HG03558 (cell line): ENCODE results near the gene PHAF1.

ENCODE experiments used
- ATAC-seq: cut with Tn5 transposase; IDR thresholded peaks from one replicate; pipeline ENCODE4 v1.9.1; 2021; ENCODE audit warnings: moderate number of reproducible peaks; ENCODE audit not compliant: unreplicated experiment; ENCODE audit errors: extremely low read depth

PHAF1 gene

GRCh38 chr16:67109407-67110135 is at the start of gene PHAF1:
Gene PHAF1, plus strand, starts transcription at chr16:67109941. Its CDS starts 235 bp downstream, at chr16:67110176.
- no peak for ATAC-seq

- no peak for ATAC-seq
Observed at GRCh38 chr16:67063008-67063407, 46.7 kb upstream of the PHAF1 start.

- no peak for ATAC-seq
Observed at GRCh38 chr16:67068212-67068753, 41.5 kb upstream of the PHAF1 start.

DNA sequence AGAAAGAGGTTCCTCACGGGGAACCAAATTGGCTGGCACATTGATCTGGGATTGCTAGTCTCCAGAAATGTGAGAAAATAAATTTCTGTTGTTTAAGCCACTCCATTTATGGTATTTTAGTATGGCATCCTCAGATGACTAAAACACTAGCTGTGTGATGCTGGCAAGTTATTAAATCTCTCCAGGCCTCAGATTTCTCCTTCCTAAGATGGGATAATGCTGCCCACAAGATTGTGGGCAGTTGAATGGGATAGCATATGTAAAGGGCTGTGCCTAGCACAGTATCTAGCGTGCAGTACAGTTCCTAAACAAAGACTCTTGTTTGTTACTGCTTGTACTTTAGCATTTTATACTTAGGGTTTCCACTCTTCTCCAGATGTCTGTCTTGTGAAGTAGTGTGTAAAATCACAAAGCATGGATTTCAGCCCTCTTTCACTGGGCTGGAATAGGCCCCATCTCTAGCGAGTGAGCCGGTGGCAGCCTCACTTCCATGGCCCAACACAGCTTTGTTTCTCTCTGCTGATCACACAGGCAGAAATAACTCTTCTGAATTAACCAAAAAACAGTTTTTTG is 38.2 kb upstream of the PHAF1 start:
- no peak for ATAC-seq

DNA sequence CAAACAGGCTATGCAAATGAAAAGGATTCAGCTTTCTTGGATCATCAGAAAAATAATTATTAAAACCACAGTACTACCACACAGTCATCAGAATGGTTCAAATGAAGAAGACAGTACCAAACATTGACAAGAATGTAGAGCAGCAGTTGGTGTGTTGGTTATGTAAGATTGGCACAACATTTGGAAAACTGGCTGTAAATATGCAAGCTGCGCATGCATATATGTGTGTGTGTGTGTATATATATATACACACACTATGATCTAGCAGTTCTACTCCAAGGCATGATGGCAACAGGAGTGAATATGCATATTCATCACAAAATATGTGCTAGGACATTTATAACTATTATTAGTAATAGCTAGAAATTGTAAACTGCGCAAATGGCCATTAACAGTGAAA is 34.4 kb upstream of the PHAF1 start:
- no peak for ATAC-seq

- no peak for ATAC-seq
Observed at GRCh38 chr16:67077871-67078270, 31.9 kb upstream of the PHAF1 start.

- ATAC-seq: no peak
Observed at GRCh38 chr16:67082100-67082499, 27.6 kb upstream of the PHAF1 start.

DNA sequence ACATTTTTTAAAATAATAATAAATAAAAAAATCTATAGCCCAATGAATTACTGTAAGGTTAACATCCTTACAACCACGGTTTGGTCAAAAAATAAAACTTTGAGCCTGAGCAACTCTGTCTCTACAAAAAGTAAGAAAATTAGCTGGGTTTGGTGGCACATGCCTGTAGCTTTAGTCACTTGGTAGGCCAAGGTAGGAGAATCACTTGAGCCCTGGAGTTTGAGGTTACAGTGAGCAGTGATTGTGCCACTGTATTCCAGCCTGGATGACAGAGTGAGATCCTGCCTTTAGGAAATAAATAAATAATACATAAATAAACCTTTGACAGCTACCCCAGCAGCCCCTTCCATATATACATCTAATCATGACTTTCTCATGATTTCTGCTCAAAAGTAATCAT is 26.9 kb upstream of the PHAF1 start:
- ATAC-seq: no peak

DNA sequence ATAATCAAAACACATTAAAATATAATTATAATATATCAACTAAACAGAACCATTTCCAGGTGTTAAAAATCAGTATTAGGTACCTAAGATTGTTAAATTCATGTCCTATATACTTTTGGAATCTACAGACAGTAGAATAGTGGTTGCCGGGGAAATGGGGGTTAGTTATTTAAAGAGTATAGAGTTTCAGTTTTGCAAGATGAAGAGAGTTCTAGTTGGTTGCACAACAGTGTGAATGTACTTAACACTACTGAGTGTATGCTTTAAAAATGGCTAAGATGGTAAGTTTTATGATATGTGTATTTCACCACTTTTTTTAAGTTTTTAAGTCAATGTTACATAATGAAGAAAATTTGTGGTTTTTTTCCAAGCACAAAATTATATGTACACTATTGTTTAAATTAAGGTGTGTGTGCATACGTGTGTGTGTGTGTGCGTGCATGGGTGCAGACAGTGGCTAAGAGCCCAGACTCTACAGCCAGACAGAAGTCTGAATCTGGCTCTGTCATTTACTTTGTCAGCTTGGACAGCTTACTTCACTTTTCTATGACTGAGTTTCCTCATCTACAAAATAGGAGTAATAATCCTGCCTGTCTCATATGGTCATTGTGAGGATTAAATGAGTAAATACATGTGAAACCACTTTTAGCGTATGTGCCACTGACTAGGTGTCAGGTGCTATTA is 25.3 kb upstream of the PHAF1 start:
- ATAC-seq: peak; percentile 56

- ATAC-seq: no peak
Observed at GRCh38 chr16:67086822-67087221, 22.9 kb upstream of the PHAF1 start.

- no peak for ATAC-seq
Observed at GRCh38 chr16:67087291-67087690, 22.4 kb upstream of the PHAF1 start.

- ATAC-seq: no peak
Observed at GRCh38 chr16:67087803-67088202, 21.9 kb upstream of the PHAF1 start.

GRCh38 chr16:67088551-67088950 is 21.2 kb upstream of the PHAF1 start:
- ATAC-seq: no peak

- no peak for ATAC-seq
Observed at GRCh38 chr16:67089101-67089500, 20.6 kb upstream of the PHAF1 start.

DNA sequence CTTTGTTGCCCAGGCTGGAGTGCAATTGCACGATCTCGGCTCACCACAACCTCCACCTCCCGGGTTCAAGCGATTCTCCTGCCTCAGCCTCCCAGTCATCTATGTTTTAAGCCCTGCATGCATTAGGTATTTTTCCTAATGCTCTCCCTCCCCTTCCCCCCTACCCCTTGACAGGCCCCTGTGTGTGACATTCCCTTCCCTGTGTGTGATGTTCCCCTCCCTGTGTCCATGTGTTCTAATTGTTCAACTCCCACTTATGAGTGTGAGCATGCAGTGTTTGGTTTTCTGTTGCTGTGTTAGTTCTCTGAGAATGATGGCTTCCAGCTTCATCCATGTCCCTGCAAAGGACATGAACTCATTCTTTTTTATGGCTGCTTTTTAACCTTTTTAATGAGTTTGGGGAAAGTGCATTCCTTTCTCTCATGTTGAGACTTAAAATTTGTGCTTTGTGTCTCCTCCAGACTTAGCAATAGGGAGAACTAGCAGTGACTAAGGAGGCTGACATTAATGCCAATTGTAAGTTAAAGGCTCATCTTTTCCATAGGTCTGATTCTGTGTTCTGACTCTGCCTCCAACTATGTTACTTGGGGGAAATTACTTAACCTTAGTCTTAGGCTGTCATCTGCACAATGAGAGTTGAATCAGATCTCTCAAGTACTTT is 17.7 kb upstream of the PHAF1 start:
- no peak for ATAC-seq

GRCh38 chr16:67093098-67093726 is 16.5 kb upstream of the PHAF1 start:
- no peak for ATAC-seq

DNA sequence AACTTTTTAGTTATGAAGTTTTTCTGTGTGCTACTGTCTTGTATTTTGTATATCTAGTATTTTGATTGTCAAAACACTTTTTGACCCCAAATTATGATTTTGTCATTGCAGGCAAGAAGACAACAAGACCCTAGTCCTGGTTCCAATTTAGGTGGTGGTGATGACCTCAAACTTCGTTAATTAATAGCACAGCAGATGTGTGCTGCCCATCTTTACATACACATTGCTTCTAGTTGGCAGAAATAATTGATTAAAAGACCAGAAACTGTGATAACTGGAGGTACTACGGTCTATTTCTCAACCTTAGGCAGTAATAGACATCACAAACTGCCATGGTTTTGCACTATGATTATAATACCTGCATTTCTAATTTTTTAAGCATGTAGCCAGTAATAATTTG is 11.1 kb upstream of the PHAF1 start:
- ATAC-seq: no peak

DNA sequence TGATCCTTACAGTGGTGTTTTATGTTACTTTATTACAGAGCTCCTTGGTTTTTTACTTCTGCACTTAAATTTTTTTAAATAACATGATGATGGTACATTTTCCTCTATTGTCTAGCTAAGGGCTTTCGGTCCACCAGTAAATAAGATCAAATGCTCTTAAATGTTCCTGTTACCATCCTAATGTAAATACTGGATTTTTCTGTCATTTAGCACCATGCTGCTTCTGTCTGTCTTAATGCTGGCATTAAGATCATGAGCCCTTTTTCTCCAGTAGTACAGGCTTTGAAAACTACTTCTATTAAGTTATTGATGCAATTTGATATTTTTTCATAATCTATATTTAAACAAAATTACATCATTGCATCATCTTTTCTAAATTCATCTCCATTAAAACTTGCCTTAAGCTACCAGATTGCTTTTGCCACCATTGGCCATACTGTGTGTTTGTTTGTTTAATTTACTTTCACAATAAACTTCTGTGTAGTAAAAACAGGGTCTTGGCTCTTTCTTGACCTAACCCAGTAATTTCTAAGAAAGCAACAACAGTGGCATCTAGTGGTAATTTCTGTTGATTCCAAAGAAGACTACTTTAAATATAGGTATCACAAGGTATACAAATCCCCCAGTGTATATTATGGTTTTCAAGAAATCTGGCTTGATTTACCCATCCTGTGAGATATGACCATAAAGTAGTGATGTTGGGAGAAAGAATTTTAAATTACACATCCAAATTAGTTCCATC is 9.0 kb upstream of the PHAF1 start:
- no peak for ATAC-seq

- no peak for ATAC-seq
Observed at GRCh38 chr16:67101311-67102082, 8.2 kb upstream of the PHAF1 start.
